Natural killer cell (primary cell): ENCODE data around the gene ABCC1. TPM values are rescaled to one million over a fixed set of nuclear protein-coding genes. Genes with fewer than 3 reads are reported as not detected.

ENCODE experiments used
- ATAC-seq, 3 donors: fragments of 150-1000 bp in 2 of 3; fragments of 200-7000 bp in 1 of 3; cut with Tn5 transposase; 1 replicate in 1 of 3; 2 replicates in 2 of 3; pipeline ENCODE4 v1.10.0; 2021; ENCODE audit warnings: mild to moderate bottlenecking in 2 of 3, moderate library complexity in 2 of 3
- DNase-seq, 2 donors: peaks; one replicate each; pipeline versions ENCODE4 v3.0.0 to v3.0.0-alpha.2; 2013 to 2021; ENCODE audit warnings: mixed read lengths in 1 of 2
- H3K27ac ChIP-seq: one replicate; pipeline ENCODE4 v1.5.1; 2013; ENCODE audit warnings: mild to moderate bottlenecking, low read length
- H3K27me3 ChIP-seq: one replicate; pipeline ENCODE4 v1.6.1; 2013; ENCODE audit warnings: low read length; ENCODE audit not compliant: control insufficient read depth, insufficient read depth
- H3K36me3 ChIP-seq: one replicate; pipeline ENCODE4 v1.6.1; 2013; ENCODE audit warnings: low read length; ENCODE audit not compliant: control insufficient read depth, insufficient read depth
- H3K4me1 ChIP-seq: one replicate; pipeline ENCODE4 v1.6.1; 2013; ENCODE audit warnings: low read length; ENCODE audit not compliant: control insufficient read depth, insufficient read depth
- H3K4me3 ChIP-seq: one replicate; pipeline ENCODE4 v1.5.1; 2013; ENCODE audit warnings: low read length
- H3K9me3 ChIP-seq: one replicate; pipeline ENCODE4 v1.6.1; 2013; ENCODE audit warnings: low read length; ENCODE audit not compliant: control insufficient read depth, insufficient read depth
- H3K27ac Mint-ChIP-seq, 2 donors: one replicate each; pipeline ENCODE4 v1.8.0; 2022; ENCODE audit warnings: mild to moderate bottlenecking in 2 of 2, mixed read lengths in 2 of 2, moderate library complexity in 1 of 2
- H3K27me3 Mint-ChIP-seq, 2 donors: one replicate each; pipeline ENCODE4 v1.8.0; 2022; ENCODE audit warnings: low read depth in 2 of 2, mixed read lengths in 2 of 2
- H3K36me3 Mint-ChIP-seq: one replicate; pipeline ENCODE4 v1.8.0; 2022; ENCODE audit warnings: mixed read lengths
- H3K4me1 Mint-ChIP-seq, 2 donors: one replicate each; pipeline ENCODE4 v1.8.0; 2022; ENCODE audit warnings: mixed read lengths in 2 of 2
- H3K4me3 Mint-ChIP-seq: one replicate; pipeline ENCODE4 v1.8.0; 2022; ENCODE audit warnings: mild to moderate bottlenecking, moderate library complexity, mixed read lengths
- H3K9me3 Mint-ChIP-seq, 2 donors: one replicate each; pipeline ENCODE4 v1.8.0; 2022; ENCODE audit warnings: mixed read lengths in 2 of 2
- CTCF ChIP-seq: fragments of 200-600 bp; IDR thresholded peaks from one replicate; pipeline ENCODE4 v1.8.0; 2022; ENCODE audit warnings: antibody characterized with exemption
- WGBS: methylation state at CpG from one replicate; pipeline ENCODE4 v1.1.7; 2013; ENCODE audit warnings: missing lambda C conversion rate; ENCODE audit not compliant: insufficient coverage; 5-methylcytosine and 5-hydroxymethylcytosine counted together
- intact Hi-C: fragments of 100-400 bp; cut with micrococcal nuclease; formaldehyde crosslinking; loops from one replicate; pipeline ENCODE4 v1.14.2; 2022
- total RNA-seq, 4 donors: library from RNA; stranded (reverse); fragments of 120-200 nt in 1 of 4; gene quantifications; one replicate each; pipeline versions ENCODE4 v1.2.3 to v1.2.4, GENCODE V29; 2013 to 2022

The ABCC1 gene
- total RNA-seq, 3 donors from 2014 or later (not counting 1 experiment from before 2014, with no cell fraction given): 24.5 to 53.9 (median 27.9) TPM

GRCh38 chr16:16015849-16016248, 66.4 kb downstream of the ABCC1 start:
- H3K27ac Mint-ChIP-seq: no peak overlapping the region
- no peaks in the 10 kb centered on the region for H3K9me3 Mint-ChIP-seq
- WGBS: 67% methylated on average over 8 of the region's 8 CpGs
- H3K4me1 Mint-ChIP-seq: peaks cover 0 to 4% of the 10 kb centered on the region in 2 donors
- ATAC-seq: no peak
- Histone ChIP-seq H3K36me3 (peaks cover 36% of the 10 kb centered on the region), H3K4me3 (no peak overlapping the region), H3K4me1 (no peaks in the 10 kb centered on the region), H3K9me3 (no peaks in the 10 kb centered on the region), H3K27ac (no peak overlapping the region), H3K27me3 (no peaks in the 10 kb centered on the region)
- intact Hi-C loops: no loop called here
- DNase-seq: no peak
- no peaks in the 10 kb centered on the region for H3K27me3 Mint-ChIP-seq
- no peak overlapping the region for H3K4me3 Mint-ChIP-seq
- TF ChIP-seq CTCF: no peak
- peaks cover 4% of the 10 kb centered on the region for H3K36me3 Mint-ChIP-seq

- Histone ChIP-seq H3K4me1 (no peaks in the 10 kb centered on the region), H3K4me3 (no peak overlapping the region), H3K36me3 (peaks cover 36% of the 10 kb centered on the region), H3K27me3 (no peaks in the 10 kb centered on the region), H3K9me3 (no peaks in the 10 kb centered on the region), H3K27ac (no peak overlapping the region)
- H3K9me3 Mint-ChIP-seq: no peaks in the 10 kb centered on the region
- TF ChIP-seq CTCF: no peak
- H3K27me3 Mint-ChIP-seq: no peaks in the 10 kb centered on the region
- DNase-seq (no peak), ATAC-seq (no peak)
- peaks cover 7% of the 10 kb centered on the region for H3K36me3 Mint-ChIP-seq
- H3K4me3 Mint-ChIP-seq: no peak overlapping the region
- intact Hi-C loops: no loop called here
- no peak overlapping the region for H3K27ac Mint-ChIP-seq
- H3K4me1 Mint-ChIP-seq: peaks cover 0 to 4% of the 10 kb centered on the region in 2 donors
- 95% methylated on average over 4 of the region's 11 CpGs for WGBS
Observed at GRCh38 chr16:16016388-16016964, 67.1 kb downstream of the ABCC1 start.

GRCh38 chr16:16017812-16018211, 68.4 kb downstream of the ABCC1 start:
- Histone ChIP-seq H3K4me1 (no peaks in the 10 kb centered on the region), H3K9me3 (no peaks in the 10 kb centered on the region), H3K27ac (no peak overlapping the region), H3K36me3 (peaks cover 36% of the 10 kb centered on the region), H3K4me3 (no peak overlapping the region), H3K27me3 (no peaks in the 10 kb centered on the region)
- DNase-seq (no peak), ATAC-seq (peak in 1 of 3 donors; percentile 14)
- Mint-ChIP-seq H3K4me1 (peaks cover 0 to 4% of the 10 kb centered on the region in 2 donors), H3K36me3 (peaks cover 7% of the 10 kb centered on the region), H3K4me3 (no peak overlapping the region), H3K27me3 (no peaks in the 10 kb centered on the region), H3K9me3 (no peaks in the 10 kb centered on the region), H3K27ac (no peak overlapping the region)
- no peak for TF ChIP-seq CTCF
- intact Hi-C loops: no loop called here
- WGBS: 92% methylated on average over 3 of the region's 3 CpGs

- H3K27me3 Mint-ChIP-seq: no peaks in the 10 kb centered on the region
- no peaks in the 10 kb centered on the region for H3K4me1 ChIP-seq
- no peak for TF ChIP-seq CTCF
- H3K4me3 ChIP-seq: no peak overlapping the region
- no peak for ATAC-seq
- H3K36me3 Mint-ChIP-seq: peaks cover 7% of the 10 kb centered on the region
- H3K4me1 Mint-ChIP-seq: peaks cover 0 to 4% of the 10 kb centered on the region in 2 donors
- intact Hi-C loops: no loop called here
- 93% methylated on average over 4 of the region's 4 CpGs for WGBS
- H3K36me3 ChIP-seq: peaks cover 36% of the 10 kb centered on the region
- H3K27ac ChIP-seq: no peak overlapping the region
- H3K27me3 ChIP-seq: no peaks in the 10 kb centered on the region
- DNase-seq: no peak
- H3K4me3 Mint-ChIP-seq: no peak overlapping the region
- H3K27ac Mint-ChIP-seq: no peak overlapping the region
- H3K9me3 Mint-ChIP-seq: no peaks in the 10 kb centered on the region
- H3K9me3 ChIP-seq: no peaks in the 10 kb centered on the region
Observed at GRCh38 chr16:16018705-16019104, 69.3 kb downstream of the ABCC1 start.
